Neuronal stem cell (in vitro differentiated cells): ENCODE data around the gene NCOR2.

Experiments used
- DNase-seq: peaks from one replicate; pipeline ENCODE4 v3.0.0-alpha.2; 2013; ENCODE audit warnings: low spot score
- H2AFZ ChIP-seq: one replicate; pipeline ENCODE4 v1.6.1; 2013; ENCODE audit warnings: mild to moderate bottlenecking, low read length, inconsistent platforms
- H2AK5ac ChIP-seq: 2 replicates; pipeline ENCODE4 v1.6.1; 2013; ENCODE audit warnings: low read depth, mild to moderate bottlenecking, inconsistent platforms, low read length, moderate library complexity, mixed read lengths
- H2BK120ac ChIP-seq: 2 replicates; pipeline ENCODE4 v1.6.1; 2013; ENCODE audit warnings: low read depth, mild to moderate bottlenecking, inconsistent platforms, low read length, moderate library complexity, mixed read lengths
- H2BK12ac ChIP-seq: one replicate; pipeline ENCODE4 v1.6.1; 2013; ENCODE audit warnings: low read length, inconsistent platforms
- H2BK15ac ChIP-seq: 2 replicates; pipeline ENCODE4 v1.6.1; 2013; ENCODE audit warnings: mild to moderate bottlenecking, low read length, inconsistent platforms, mixed read lengths
- H2BK5ac ChIP-seq: one replicate; pipeline ENCODE4 v1.6.1; 2013; ENCODE audit warnings: inconsistent platforms, mild to moderate bottlenecking, low read length, moderate library complexity
- H3K14ac ChIP-seq: one replicate; pipeline ENCODE4 v1.6.1; 2013; ENCODE audit warnings: low read length, inconsistent platforms
- H3K18ac ChIP-seq: 2 replicates; pipeline ENCODE4 v1.6.1; 2013; ENCODE audit warnings: low read length, inconsistent platforms
- H3K23ac ChIP-seq: 2 replicates; pipeline ENCODE4 v1.6.1; 2013; ENCODE audit warnings: low read depth, mild to moderate bottlenecking, mixed read lengths, low read length, inconsistent platforms; ENCODE audit not compliant: poor library complexity
- H3K27ac ChIP-seq: replicated peaks from 3 replicates; pipeline ENCODE4 v1.5.1; 2013; ENCODE audit warnings: low read length, inconsistent platforms
- H3K27me3 ChIP-seq, 3 experiments: 2 replicates each; pipeline ENCODE4 v1.6.1; 2013; ENCODE audit warnings: low read length in 3 of 3, mild to moderate bottlenecking in 2 of 3, inconsistent platforms in 1 of 3, low read depth in 1 of 3, mixed read lengths in 1 of 3, moderate library complexity in 1 of 3; ENCODE audit not compliant: control insufficient read depth in 3 of 3, insufficient read depth in 3 of 3
- H3K36me3 ChIP-seq, 2 donors: replicated peaks in 1 of 2; 2 replicates each; pipeline ENCODE4 v1.6.1; 2013; ENCODE audit warnings: low read length in 2 of 2; ENCODE audit not compliant: control insufficient read depth in 2 of 2, insufficient read depth in 2 of 2
- H3K4ac ChIP-seq: 2 replicates; pipeline ENCODE4 v1.6.1; 2013; ENCODE audit warnings: inconsistent platforms, mild to moderate bottlenecking, low read length, moderate library complexity
- H3K4me1 ChIP-seq, 2 donors: 1 replicate in 1 of 2; 2 replicates in 1 of 2; pipeline ENCODE4 v1.6.1; 2013; ENCODE audit warnings: low read length in 2 of 2, low read depth in 1 of 2; ENCODE audit not compliant: control insufficient read depth in 2 of 2, insufficient read depth in 1 of 2
- H3K4me2 ChIP-seq: one replicate; pipeline ENCODE4 v1.6.1; 2013; ENCODE audit warnings: mild to moderate bottlenecking, low read length, inconsistent platforms; ENCODE audit not compliant: insufficient read depth, poor library complexity, severe bottlenecking
- H3K4me3 ChIP-seq, 2 donors: 2 replicates each; pipeline ENCODE4 v1.5.1; 2013; ENCODE audit warnings: low read length in 2 of 2, mild to moderate bottlenecking in 2 of 2, inconsistent platforms in 1 of 2, moderate library complexity in 1 of 2
- H3K79me1 ChIP-seq: one replicate; pipeline ENCODE4 v1.6.1; 2013; ENCODE audit warnings: low read depth, mild to moderate bottlenecking, inconsistent platforms, low read length, moderate library complexity
- H3K9ac ChIP-seq: one replicate; pipeline ENCODE4 v1.6.1; 2013; ENCODE audit warnings: mild to moderate bottlenecking, low read depth, low read length, inconsistent platforms; ENCODE audit not compliant: poor library complexity
- H3K9me3 ChIP-seq, 2 donors: replicated peaks in 1 of 2; 2 replicates each; pipeline versions ENCODE3 to v1.6.1; 2013; ENCODE audit warnings: low read length in 2 of 2, mild to moderate bottlenecking in 2 of 2, inconsistent platforms in 1 of 2, low read depth in 1 of 2, mixed read lengths in 1 of 2, moderate library complexity in 1 of 2; ENCODE audit not compliant: control insufficient read depth in 2 of 2, insufficient read depth in 1 of 2
- H4K8ac ChIP-seq: one replicate; pipeline ENCODE4 v1.6.1; 2013; ENCODE audit warnings: low read depth, mild to moderate bottlenecking, inconsistent platforms, low read length, moderate library complexity
- H4K91ac ChIP-seq: one replicate; pipeline ENCODE4 v1.6.1; 2013; ENCODE audit warnings: low read length, low read depth, mild to moderate bottlenecking, inconsistent platforms; ENCODE audit not compliant: poor library complexity
- WGBS, 2 donors: extraction: QIAGEN DNeasy Blood & Tissue Kit; methylation state at CpG; one replicate each; pipeline ENCODE4 v1.1.7; 2013; ENCODE audit warnings: missing lambda C conversion rate in 2 of 2, mixed read lengths in 1 of 2; ENCODE audit not compliant: insufficient read length in 2 of 2, insufficient replicate concordance in 1 of 2; ENCODE audit errors: extremely low coverage in 2 of 2; 5-methylcytosine and 5-hydroxymethylcytosine counted together

The NCOR2 gene

DNA sequence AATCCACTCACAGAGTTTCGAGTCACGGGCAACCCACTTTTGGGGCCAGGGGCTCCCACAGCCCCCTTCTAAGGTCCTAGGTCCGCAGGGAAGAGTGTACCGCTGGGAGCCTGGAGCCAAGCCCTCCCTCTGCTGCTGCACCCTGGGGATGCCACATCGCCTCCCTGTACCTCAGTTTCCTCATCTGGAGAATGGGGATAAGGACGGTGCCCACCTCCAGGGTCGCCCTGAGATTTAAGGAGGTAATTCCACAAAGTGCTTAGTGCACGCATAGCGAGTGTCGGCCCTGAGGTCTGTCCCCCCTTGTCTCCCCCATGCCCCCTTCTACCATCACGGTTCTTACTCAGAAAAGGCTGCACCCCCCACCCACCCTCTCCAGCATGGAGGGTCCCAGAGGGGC is 35.5 kb downstream of the NCOR2 start:
- Histone ChIP-seq H4K91ac (no peak overlapping the region), H3K27me3 (peaks cover 0 to 2% (median 0%) of the 10 kb centered on the region in 3 experiments), H2BK15ac (peak overlapping the region; percentile 94), H3K4me1 (peaks cover 24 to 26% of the 10 kb centered on the region in 2 donors), H2AK5ac (peak overlapping the region; percentile 86), H3K18ac (peak overlapping the region; percentile 90), H3K9ac (no peak overlapping the region), H3K4ac (no peak overlapping the region), H2BK5ac (peak overlapping the region; percentile 76), H3K27ac (no peak overlapping the region), H2BK120ac (peak overlapping the region; percentile 68), H3K4me2 (no peak overlapping the region), H2BK12ac (no peak overlapping the region), H3K36me3 (peaks cover 4% of the 10 kb centered on the region in 2 donors), H3K4me3 (no peak overlapping the region), H2AFZ (no peak overlapping the region), H3K23ac (no peak overlapping the region), H3K79me1 (peaks cover 9% of the 10 kb centered on the region), H4K8ac (no peak overlapping the region), H3K9me3 (peaks cover 2 to 6% of the 10 kb centered on the region in 2 donors), H3K14ac (no peak overlapping the region)
- no CpG with 5 or more reads among the region's 11 CpGs for WGBS, 2 donors
- DNase-seq: no peak

DNA sequence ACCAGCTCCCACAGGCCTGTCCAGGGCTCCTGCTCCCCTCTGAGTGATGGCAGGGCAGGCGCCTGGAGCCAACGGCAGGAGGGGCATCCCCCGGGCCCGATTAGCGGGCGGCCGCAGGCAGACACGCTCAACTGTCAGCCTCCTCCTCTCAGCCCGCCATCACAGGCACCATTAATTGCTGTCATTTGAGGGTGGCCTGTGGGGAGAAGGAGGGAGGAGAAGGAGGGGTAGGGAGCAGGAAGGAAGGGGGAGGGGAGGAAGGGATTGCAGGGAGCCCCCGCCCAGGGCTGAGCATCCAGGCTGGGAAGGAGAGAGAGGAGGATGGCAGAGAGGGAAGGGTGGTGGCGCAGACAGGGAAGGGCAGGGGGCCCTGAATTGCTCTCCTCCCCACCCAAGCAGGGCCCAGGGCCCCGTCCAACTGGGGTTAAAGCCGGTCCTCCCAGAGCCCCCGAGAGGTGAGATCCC is 36.1 kb downstream of the NCOR2 start:
- Histone ChIP-seq H3K27me3 (peaks cover 0 to 2% (median 0%) of the 10 kb centered on the region in 3 experiments), H3K4ac (no peak overlapping the region), H3K23ac (no peak overlapping the region), H3K9me3 (peaks cover 2 to 6% of the 10 kb centered on the region in 2 donors), H3K4me2 (no peak overlapping the region), H3K14ac (no peak overlapping the region), H3K9ac (no peak overlapping the region), H2AK5ac (peak overlapping the region; percentile 86), H2BK5ac (peak overlapping the region; percentile 18), H3K79me1 (peaks cover 13% of the 10 kb centered on the region), H3K18ac (peak overlapping the region; percentile 89), H3K4me3 (no peak overlapping the region), H3K36me3 (peaks cover 4% of the 10 kb centered on the region in 2 donors), H4K91ac (no peak overlapping the region), H2BK15ac (peak overlapping the region; percentile 94), H2BK120ac (no peak overlapping the region), H4K8ac (no peak overlapping the region), H3K27ac (peak overlapping the region; percentile 60), H2BK12ac (no peak overlapping the region), H2AFZ (no peak overlapping the region), H3K4me1 (peaks cover 24 to 26% of the 10 kb centered on the region in 2 donors)
- no peak for DNase-seq
- no CpG with 5 or more reads among the region's 14 CpGs for WGBS, 2 donors

DNA sequence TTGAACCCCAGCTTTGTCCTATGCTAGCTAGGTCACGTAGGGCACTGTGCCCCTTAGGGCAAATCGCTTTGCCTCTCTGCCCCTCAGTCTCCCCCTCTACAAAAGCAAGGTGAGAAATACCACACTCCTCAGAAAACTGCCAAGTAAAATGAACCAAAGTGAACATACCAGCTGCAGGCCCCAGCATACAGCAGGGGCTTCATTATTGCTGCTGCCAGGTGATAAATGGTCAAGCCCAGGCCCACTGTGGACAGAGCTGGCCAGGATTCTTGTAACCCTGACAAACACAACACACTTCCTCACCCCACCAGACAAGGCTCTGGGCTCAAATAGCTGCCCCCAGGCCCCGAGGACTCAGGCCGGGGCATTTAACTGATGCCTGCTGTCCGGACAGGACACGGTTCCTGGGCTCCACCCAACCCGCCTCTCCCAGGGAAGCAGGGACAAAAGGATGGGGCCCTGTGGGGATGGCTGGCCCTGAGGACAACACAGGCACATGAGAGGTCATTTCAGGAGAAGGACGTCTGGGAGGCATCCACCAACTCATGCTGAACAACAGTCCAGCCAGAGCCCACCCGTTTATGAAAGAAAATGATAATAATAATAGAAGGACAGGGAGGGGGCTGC is 36.7 kb downstream of the NCOR2 start:
- no peak overlapping the region for H2BK12ac ChIP-seq
- no peak overlapping the region for H3K9ac ChIP-seq
- peak overlapping the region; percentile 18 for H2BK5ac ChIP-seq
- H2AK5ac ChIP-seq: peak overlapping the region; percentile 73
- H3K27ac ChIP-seq: peak overlapping the region; percentile 60
- WGBS, 2 donors: no CpG with 5 or more reads among the region's 9 CpGs
- H2BK15ac ChIP-seq: no peak overlapping the region
- H3K79me1 ChIP-seq: peaks cover 13% of the 10 kb centered on the region
- H3K4me1 ChIP-seq: peaks cover 24 to 26% of the 10 kb centered on the region in 2 donors
- H3K4me3 ChIP-seq: peak overlapping the region in 1 of 2 donors; percentile 44
- no peak overlapping the region for H3K4me2 ChIP-seq
- no peak overlapping the region for H3K23ac ChIP-seq
- peaks cover 4% of the 10 kb centered on the region in 2 donors for H3K36me3 ChIP-seq
- H3K9me3 ChIP-seq: peaks cover 2 to 6% of the 10 kb centered on the region in 2 donors
- H4K8ac ChIP-seq: no peak overlapping the region
- H2AFZ ChIP-seq: no peak overlapping the region
- no peak overlapping the region for H3K4ac ChIP-seq
- DNase-seq: no peak
- peaks cover 0 to 2% (median 0%) of the 10 kb centered on the region in 3 experiments for H3K27me3 ChIP-seq
- H3K18ac ChIP-seq: peak overlapping the region; percentile 65
- no peak overlapping the region for H2BK120ac ChIP-seq
- H3K14ac ChIP-seq: no peak overlapping the region
- H4K91ac ChIP-seq: no peak overlapping the region

DNA sequence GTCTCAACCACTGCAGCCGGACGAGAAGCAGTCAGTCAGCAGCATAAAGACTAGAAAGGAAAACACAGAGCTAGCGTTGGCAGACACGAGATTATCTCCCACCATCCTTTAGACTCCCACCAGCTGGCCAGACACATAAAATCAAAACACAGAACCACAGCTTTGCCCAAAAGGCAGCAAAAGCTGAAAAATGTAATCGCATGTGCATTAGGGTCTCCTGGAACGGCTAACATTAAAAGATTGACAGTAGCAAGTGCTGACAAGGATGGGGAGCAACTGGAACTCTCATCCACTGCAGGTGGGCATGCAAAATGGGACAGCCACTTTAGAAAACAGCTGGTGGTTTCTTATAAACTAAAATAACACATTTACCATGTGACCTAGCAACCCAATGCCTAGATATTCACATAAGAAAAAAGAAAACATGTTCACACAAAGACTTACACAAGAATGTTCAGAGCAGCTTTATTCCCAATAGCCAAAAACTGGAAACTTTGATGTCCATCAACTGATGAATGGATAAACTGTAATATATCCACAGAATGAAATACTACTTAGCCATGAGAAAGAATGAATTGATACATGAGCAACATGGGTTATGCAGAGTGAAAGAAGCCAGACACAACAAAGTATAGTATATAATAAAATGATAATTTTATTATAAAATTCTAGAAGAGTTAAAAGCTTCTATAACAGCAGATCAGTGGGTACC is 37.7 kb downstream of the NCOR2 start:
- Histone ChIP-seq H3K4me3 (no peak overlapping the region), H2BK12ac (no peak overlapping the region), H2BK120ac (no peak overlapping the region), H4K91ac (no peak overlapping the region), H3K9ac (no peak overlapping the region), H2AK5ac (no peak overlapping the region), H3K79me1 (peaks cover 11% of the 10 kb centered on the region), H3K18ac (no peak overlapping the region), H2BK5ac (no peak overlapping the region), H3K36me3 (peaks cover 4 to 6% of the 10 kb centered on the region in 2 donors), H3K23ac (no peak overlapping the region), H3K9me3 (peaks cover 2 to 6% of the 10 kb centered on the region in 2 donors), H3K4me2 (no peak overlapping the region), H3K4ac (no peak overlapping the region), H3K14ac (no peak overlapping the region), H3K4me1 (peaks cover 24 to 26% of the 10 kb centered on the region in 2 donors), H3K27ac (no peak overlapping the region), H4K8ac (no peak overlapping the region), H2AFZ (no peak overlapping the region), H3K27me3 (peaks cover 0 to 2% (median 0%) of the 10 kb centered on the region in 3 experiments), H2BK15ac (no peak overlapping the region)
- no CpG with 5 or more reads among the region's 6 CpGs for WGBS, 2 donors
- no peak for DNase-seq
